ENCODE data around the gene OST4.

OST4 gene

DNA sequence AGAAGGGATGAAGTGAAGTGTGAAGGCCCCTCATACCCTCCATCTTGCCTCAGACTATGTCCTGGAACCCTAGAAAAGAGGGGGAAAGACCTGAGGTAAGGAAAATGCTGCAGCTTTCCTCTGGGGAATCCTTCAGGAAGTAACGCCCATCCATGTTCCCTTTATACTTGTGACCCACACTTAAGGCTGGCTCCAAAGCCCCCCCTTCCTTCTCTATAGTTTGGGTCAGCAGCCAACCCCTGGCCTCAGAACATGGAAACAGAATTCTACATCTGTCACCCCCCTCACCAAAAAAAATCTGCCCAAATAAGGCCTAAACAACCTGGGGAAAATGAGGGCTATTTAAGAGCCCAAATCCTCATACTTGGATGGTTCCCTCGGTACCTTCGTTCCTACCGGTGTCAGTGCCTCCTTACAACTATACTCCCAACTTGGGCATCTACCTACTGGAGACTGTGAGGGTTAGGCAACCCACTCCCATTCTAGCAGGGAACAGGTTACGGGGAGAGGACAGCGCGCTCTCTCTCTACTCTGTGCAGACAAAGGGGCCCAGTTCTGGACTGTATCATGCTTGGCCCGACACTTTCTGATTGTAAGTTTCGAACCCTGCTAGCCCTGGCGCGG lies 689 bp downstream of the OST4 start:
- no peak for TF ChIP-seq TEAD4 (IDR thresholded peaks at IDR 0.05)
- no peak for TF ChIP-seq NFIC (IDR thresholded peaks at IDR 0.05)
- TF ChIP-seq, protein P1, sequence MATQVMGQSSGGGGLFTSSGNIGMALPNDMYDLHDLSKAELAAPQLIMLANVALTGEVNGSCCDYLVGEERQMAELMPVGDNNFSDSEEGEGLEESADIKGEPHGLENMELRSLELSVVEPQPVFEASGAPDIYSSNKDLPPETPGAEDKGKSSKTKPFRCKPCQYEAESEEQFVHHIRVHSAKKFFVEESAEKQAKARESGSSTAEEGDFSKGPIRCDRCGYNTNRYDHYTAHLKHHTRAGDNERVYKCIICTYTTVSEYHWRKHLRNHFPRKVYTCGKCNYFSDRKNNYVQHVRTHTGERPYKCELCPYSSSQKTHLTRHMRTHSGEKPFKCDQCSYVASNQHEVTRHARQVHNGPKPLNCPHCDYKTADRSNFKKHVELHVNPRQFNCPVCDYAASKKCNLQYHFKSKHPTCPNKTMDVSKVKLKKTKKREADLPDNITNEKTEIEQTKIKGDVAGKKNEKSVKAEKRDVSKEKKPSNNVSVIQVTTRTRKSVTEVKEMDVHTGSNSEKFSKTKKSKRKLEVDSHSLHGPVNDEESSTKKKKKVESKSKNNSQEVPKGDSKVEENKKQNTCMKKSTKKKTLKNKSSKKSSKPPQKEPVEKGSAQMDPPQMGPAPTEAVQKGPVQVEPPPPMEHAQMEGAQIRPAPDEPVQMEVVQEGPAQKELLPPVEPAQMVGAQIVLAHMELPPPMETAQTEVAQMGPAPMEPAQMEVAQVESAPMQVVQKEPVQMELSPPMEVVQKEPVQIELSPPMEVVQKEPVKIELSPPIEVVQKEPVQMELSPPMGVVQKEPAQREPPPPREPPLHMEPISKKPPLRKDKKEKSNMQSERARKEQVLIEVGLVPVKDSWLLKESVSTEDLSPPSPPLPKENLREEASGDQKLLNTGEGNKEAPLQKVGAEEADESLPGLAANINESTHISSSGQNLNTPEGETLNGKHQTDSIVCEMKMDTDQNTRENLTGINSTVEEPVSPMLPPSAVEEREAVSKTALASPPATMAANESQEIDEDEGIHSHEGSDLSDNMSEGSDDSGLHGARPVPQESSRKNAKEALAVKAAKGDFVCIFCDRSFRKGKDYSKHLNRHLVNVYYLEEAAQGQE (IDR thresholded peaks at IDR 0.05; ENCODE audit: low read depth) = no peak
- TF ChIP-seq EP300 (IDR thresholded peaks at IDR 0.05; ENCODE audit: borderline replicate concordance) = no peak
- TF ChIP-seq, protein P2, sequence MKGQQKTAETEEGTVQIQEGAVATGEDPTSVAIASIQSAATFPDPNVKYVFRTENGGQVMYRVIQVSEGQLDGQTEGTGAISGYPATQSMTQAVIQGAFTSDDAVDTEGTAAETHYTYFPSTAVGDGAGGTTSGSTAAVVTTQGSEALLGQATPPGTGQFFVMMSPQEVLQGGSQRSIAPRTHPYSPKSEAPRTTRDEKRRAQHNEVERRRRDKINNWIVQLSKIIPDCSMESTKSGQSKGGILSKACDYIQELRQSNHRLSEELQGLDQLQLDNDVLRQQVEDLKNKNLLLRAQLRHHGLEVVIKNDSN (IDR thresholded peaks at IDR 0.05) = no peak
- no peak for TF ChIP-seq TCF12 (IDR thresholded peaks at IDR 0.05; ENCODE audit: low read depth)
- no peak for TF ChIP-seq EGR1 (IDR thresholded peaks at IDR 0.05)
- no peak for TF ChIP-seq RAD21 (IDR thresholded peaks at IDR 0.05; ENCODE audit: low read depth)
- no peak for TF ChIP-seq ZBTB7A (IDR thresholded peaks at IDR 0.05; ENCODE audit: low read depth)
- no peak for TF ChIP-seq YY1 (IDR thresholded peaks at IDR 0.05; ENCODE audit: low read depth)
- TF ChIP-seq CEBPB (IDR thresholded peaks at IDR 0.05) = no peak
- TF ChIP-seq FOXM1 (IDR thresholded peaks at IDR 0.05; ENCODE audit: borderline replicate concordance, low read depth) = no peak
- TF ChIP-seq CREB1 (IDR thresholded peaks at IDR 0.05; ENCODE audit: low read depth) = no peak

DNA sequence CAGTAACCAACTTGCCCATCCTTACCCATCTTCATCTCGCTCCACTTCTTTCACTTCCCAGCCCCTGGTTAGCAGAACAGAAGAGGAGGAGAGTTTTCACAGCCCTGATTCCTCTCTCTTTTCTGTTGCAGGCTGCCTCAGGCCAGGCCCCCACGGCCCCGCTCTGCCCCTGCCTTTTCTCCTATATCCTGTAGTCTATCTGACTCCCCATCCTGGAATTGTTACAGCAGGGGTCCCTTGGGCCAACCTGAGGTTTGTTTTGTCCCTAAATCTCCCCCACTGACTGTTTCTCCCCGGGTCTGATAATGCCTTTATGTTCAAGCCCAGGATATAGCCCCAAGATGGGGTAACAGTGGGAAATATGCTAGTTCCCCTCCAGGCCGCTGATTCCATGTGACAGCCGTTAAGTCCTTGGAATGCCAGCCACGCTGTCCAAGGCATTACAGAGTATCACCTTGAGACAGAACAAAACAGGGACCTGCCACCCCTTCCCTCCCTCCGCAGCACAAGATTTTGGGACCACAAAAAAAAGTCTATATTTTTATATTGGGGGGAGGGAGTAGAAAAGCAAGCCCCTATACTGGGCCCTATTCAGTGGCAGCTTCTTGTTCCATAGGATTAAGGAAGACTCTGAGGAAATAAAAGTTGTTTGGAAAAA lies 1.4 kb downstream of the OST4 start:
- TF ChIP-seq, protein P2 (IDR thresholded peaks at IDR 0.05) = no peak
- TF ChIP-seq CREB1 (IDR thresholded peaks at IDR 0.05; ENCODE audit: low read depth) (no peak), FOXM1 (IDR thresholded peaks at IDR 0.05; ENCODE audit: borderline replicate concordance, low read depth) (no peak), ZBTB7A (IDR thresholded peaks at IDR 0.05; ENCODE audit: low read depth) (no peak), TEAD4 (IDR thresholded peaks at IDR 0.05) (no peak), EGR1 (IDR thresholded peaks at IDR 0.05) (no peak)
- TF ChIP-seq, protein P3, sequence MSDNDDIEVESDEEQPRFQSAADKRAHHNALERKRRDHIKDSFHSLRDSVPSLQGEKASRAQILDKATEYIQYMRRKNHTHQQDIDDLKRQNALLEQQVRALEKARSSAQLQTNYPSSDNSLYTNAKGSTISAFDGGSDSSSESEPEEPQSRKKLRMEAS (IDR thresholded peaks at IDR 0.05) = no peak

DNA sequence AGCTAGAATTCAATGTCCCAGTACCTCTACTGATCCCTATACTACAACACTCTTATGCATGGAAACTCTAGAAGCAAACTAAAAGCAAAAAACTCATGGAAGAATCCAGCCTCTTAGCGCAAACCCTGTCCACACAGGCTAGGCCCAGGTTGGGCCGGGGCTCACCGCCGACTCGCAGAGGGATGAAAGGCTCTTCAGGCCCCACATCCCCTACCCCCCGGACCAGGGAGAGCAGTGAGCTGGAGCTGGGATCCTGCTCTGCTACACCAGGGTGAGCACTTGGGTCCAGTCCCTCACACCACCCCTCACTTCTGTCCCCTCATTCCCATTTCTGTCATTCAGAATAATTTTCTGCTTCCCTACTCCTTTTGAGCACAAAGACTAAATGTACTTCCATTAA lies 2.0 kb downstream of the OST4 start:
- TF ChIP-seq CEBPB (IDR thresholded peaks at IDR 0.05) (no peak), TCF12 (IDR thresholded peaks at IDR 0.05; ENCODE audit: low read depth) (no peak), NFIC (IDR thresholded peaks at IDR 0.05) (no peak), ZBTB7A (IDR thresholded peaks at IDR 0.05; ENCODE audit: low read depth) (no peak), EP300 (IDR thresholded peaks at IDR 0.05; ENCODE audit: borderline replicate concordance) (no peak), CREB1 (IDR thresholded peaks at IDR 0.05; ENCODE audit: low read depth) (no peak), EGR1 (IDR thresholded peaks at IDR 0.05) (no peak), TAF1 (IDR thresholded peaks at IDR 0.05; ENCODE audit: low read depth) (no peak), YY1 (IDR thresholded peaks at IDR 0.05; ENCODE audit: low read depth) (no peak), TEAD4 (IDR thresholded peaks at IDR 0.05) (no peak), FOXM1 (IDR thresholded peaks at IDR 0.05; ENCODE audit: borderline replicate concordance, low read depth) (no peak), RAD21 (IDR thresholded peaks at IDR 0.05; ENCODE audit: low read depth) (no peak)
- TF ChIP-seq, protein P3 (IDR thresholded peaks at IDR 0.05) = no peak
- TF ChIP-seq, protein P2 (IDR thresholded peaks at IDR 0.05) = no peak
- TF ChIP-seq, protein P1 (IDR thresholded peaks at IDR 0.05; ENCODE audit: low read depth) = no peak

DNA sequence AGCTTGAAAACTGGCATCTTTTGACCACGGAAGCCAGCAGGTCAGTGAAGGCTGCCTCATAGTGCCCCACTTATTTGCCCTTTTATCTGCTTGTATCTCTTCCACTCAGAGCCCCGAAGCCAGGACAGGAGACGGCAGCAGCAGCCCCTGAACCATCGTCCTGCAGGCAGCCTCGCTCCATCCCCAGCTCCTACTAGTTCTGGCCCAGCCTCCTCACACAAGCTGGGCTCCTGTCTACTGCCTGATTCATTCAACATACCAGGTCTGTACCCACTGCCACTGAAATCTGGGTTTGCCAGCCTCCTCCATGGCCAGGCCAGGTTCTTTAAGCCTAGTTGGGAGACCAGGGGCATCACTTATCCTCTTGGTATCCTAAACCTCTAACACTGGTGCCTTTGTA lies 4.1 kb downstream of the OST4 start:
- TF ChIP-seq EGR1 (IDR thresholded peaks at IDR 0.05) = no peak
- TF ChIP-seq, protein P3 (IDR thresholded peaks at IDR 0.05) = no peak
- TF ChIP-seq TCF12 (IDR thresholded peaks at IDR 0.05; ENCODE audit: low read depth) = no peak
- no peak for TF ChIP-seq EP300 (IDR thresholded peaks at IDR 0.05; ENCODE audit: borderline replicate concordance)

DNA sequence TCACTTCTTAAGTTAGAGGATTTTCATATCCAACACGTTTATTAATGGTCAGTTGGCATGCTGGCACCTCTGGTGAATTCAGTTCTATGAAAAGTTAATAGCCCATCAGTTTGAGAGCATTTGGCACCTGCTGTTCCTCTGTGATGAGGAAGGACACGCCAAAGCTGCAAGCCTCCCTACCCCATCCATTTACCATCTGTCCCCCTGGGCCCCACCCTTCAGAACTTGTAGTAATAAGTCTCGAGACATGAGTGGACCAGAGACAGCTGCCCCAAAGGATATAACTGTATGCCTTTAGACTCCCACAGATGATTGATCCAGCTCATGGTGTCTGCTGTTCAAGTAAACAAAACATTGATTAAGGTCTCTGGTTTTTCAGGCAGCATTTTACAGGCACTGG lies 6.3 kb downstream of the OST4 start:
- TF ChIP-seq ZBTB7A (IDR thresholded peaks at IDR 0.05; ENCODE audit: low read depth) = no peak
- no peak for TF ChIP-seq EP300 (IDR thresholded peaks at IDR 0.05; ENCODE audit: borderline replicate concordance)
- no peak for TF ChIP-seq FOXM1 (IDR thresholded peaks at IDR 0.05; ENCODE audit: borderline replicate concordance, low read depth)
- TF ChIP-seq TAF1 (IDR thresholded peaks at IDR 0.05; ENCODE audit: low read depth) = no peak
- TF ChIP-seq, protein P1 (IDR thresholded peaks at IDR 0.05; ENCODE audit: low read depth) = no peak
- TF ChIP-seq CEBPB (IDR thresholded peaks at IDR 0.05) = no peak
- TF ChIP-seq, protein P2 (IDR thresholded peaks at IDR 0.05) = no peak
- TF ChIP-seq TCF12 (IDR thresholded peaks at IDR 0.05; ENCODE audit: low read depth) = no peak
- TF ChIP-seq YY1 (IDR thresholded peaks at IDR 0.05; ENCODE audit: low read depth) = no peak
- TF ChIP-seq NFIC (IDR thresholded peaks at IDR 0.05) = no peak
- no peak for TF ChIP-seq CREB1 (IDR thresholded peaks at IDR 0.05; ENCODE audit: low read depth)
